HT-29 (cell line): ENCODE results near the gene MAML2. TPM values are rescaled to one million over a fixed set of nuclear protein-coding genes. Genes with fewer than 3 reads are reported as not detected.

Experiments used
- DNase-seq: peaks from one replicate; pipeline ENCODE4 v3.0.0-alpha.2; 2015; ENCODE audit warnings: low spot score
- small RNA-seq: library from RNA; depleted of rRNA; stranded (forward); fragments of <200 nt; gene quantifications from one replicate; pipeline ENCODE3, GENCODE V24; 2014
- total RNA-seq: library from RNA; depleted of rRNA; stranded (reverse); fragments of >200 nt; shearing (Covaris generic); gene quantifications from 2 replicates; pipeline ENCODE4 v1.2.3, GENCODE V29; 2014; rRNA removed

MAML2 gene
- total RNA-seq, 1 experiment from 2014 or later = 5.2 TPM

GRCh38 chr11:95977534-95978174, 365.3 kb downstream of the MAML2 start:
- DNase-seq = peak; percentile 65

GRCh38 chr11:95976550-95976949, 366.4 kb downstream of the MAML2 start:
- DNase-seq = no peak

DNA sequence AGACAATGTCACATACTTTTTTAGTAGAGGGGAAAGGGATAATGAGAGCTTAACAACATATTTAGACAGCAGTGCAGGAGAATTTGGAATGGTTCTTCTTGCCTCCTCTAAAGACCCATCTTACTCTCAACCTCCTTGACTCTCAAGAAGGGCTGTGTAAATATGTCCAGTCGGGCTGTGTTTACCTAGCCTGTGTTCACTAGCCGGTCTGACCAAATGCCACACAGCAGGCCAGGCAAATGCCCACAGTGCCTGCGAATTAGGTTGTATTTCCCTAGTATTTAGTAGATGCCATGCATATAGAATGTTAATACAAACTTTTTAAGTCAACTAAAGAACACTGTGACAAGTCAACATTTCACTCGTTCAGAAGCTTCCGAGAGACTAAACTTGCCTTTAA, 367.7 kb downstream of the MAML2 start:
- DNase-seq = no peak

DNA sequence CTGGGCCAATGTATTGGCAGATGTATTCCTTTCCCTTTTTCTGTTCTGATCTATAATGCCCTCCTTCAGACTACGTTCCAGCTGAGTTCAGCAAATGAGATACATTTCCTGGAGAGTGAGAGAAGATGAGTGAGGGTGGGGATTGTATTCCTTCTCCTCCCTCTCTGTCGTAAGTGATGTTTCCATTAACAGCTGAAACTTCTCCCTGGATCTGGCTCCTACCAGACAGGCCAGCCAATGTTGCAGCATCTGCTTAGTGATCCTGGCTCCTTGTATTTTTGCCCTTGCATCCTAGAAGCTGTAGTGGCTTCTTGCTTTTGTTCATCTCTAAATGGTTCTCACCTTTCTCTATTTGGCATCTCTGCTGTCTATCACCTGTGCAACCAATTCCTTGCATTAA, 370.9 kb downstream of the MAML2 start:
- no peak for DNase-seq

- peak; percentile 42 for DNase-seq
These were observed 374.4 kb downstream of the MAML2 start for GRCh38 chr11:95968585-95968984.

- DNase-seq = no peak
These were observed 378.7 kb downstream of the MAML2 start for GRCh38 chr11:95964281-95964680.

- DNase-seq = no peak
These were observed 381.2 kb downstream of the MAML2 start for GRCh38 chr11:95961758-95962157.

GRCh38 chr11:95950905-95951304, 392.1 kb downstream of the MAML2 start:
- no peak for DNase-seq

GRCh38 chr11:95948637-95949036, 394.4 kb downstream of the MAML2 start:
- no peak for DNase-seq

DNA sequence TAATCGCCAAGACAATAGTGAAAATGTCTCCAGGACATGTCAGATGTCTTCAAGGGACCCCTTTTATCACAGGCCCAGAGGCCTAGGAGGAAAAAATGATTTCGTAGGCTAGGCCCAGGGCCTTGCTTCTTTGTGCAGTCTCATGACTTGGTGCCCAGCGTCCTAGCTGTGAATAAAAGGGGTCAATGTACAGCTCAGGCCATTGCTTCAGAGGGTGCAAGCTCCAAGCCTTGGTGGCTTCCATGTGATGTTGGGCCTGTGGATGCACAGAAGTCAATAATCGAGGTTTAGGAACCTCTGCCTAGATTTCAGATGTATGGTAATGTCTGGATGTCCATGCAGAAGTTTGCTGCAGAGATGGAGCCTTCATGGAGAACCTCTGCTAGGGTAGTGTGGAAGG, 398.4 kb downstream of the MAML2 start:
- no peak for DNase-seq

DNA sequence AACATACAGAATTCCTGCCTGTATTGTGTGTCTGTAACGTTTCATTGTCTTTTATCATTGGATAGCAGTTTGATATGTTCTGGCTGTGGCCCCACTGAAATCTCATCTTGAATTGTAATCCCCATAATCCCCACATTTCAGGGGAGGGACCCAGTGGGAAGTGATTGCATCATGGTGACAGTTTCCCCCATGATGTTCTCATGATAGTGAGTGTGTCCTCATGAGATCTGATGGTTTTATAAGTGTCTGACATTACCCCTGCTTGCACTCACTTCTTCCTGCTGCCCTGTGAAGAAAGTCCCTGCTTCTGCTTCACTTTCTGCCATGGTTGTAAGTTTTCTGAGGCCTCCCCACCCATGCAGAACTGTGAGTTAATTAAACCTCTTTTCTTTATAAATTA, 399.4 kb downstream of the MAML2 start:
- no peak for DNase-seq

DNA sequence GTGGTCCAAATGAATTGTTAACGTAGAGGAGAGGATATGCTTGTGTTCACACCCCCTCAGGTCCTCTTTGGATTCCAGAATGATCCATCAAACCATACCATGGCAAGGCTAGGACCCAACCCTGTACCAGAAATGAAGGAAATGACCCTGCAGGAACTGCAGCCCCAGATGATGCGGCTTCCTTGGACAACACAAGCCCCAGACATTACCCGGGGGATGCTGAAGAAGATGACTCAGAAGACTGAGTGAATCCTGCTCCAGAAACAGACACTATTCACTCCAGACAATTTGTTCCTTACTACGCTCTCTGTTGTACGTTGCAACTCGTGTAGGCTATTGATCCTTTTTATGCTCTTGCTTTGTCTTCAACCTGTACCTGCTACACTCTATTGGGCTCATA, 403.9 kb downstream of the MAML2 start:
- DNase-seq = no peak

DNA sequence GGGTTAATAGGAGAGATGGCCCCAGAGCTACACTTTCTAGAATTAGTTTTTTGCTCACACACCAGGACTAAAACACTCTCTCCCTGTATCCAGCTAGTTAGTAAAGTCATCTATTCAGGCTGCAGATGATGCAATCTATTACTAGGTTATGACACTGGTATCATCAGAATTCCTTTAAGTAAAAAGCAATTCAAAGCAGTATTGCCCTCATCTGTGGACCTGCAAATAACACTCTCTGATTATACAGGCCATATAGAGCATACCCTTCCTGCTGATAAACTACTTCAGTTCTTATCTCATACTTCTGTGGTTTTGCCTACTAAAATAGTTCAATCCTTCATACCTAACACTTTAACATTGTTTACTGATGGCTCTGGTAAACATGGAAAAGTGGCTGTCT, 405.6 kb downstream of the MAML2 start:
- no peak for DNase-seq

DNA sequence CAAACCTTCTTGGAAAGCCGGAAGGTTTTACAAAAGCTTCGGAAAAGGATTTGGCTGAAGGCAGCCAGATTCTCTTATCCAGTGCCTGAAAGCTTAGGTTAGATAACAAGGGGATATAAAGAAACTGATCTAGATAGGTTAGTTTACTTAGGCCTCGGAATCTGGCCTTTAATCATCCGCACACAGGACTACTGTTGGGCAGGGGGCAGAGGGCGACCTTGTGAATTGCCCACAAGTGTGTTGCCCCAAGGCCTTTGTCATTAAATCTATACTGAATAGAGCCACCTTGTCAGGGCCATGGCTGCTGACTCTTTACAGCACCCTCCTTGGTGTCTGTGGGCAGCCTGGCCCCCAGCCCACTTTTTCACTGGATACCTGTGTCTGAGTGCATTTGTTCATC, 409.4 kb downstream of the MAML2 start:
- no peak for DNase-seq

DNA sequence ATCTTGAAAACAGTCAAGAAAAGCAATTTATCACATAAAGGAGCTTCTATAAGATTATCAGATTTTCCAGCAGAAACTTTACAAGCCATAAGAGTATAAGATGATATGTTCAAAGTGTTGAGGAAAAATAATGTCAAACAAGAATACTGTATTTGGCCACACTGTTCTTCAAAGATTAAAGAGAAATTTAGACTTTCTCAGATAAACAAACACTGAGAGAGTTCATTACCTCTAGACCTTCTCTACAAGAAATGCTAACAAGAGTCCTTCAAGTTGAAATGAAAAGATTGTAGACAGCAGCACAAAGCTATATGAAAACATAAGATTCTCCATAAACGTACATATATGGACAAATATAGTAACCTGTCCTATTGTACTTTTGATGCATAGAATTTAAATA, 411.1 kb downstream of the MAML2 start:
- DNase-seq = no peak

DNA sequence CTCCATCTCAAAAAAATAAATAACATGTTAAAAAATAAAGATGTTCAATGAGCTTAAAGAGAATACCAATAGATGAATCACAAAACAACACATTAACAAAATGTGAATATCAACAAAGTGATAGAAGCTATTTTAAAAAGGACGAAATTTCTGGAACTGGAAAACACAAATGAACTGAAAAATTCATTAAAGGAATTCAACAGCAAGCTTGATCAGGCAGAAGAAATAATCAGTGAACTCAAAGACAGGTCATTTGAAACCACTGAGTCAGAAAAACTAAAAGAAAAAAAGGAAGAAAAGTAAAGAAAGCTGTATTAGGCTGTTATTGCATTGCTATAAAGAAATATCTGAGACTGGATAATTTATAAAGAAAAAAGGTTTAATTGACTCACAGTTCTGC, 412.0 kb downstream of the MAML2 start:
- no peak for DNase-seq

- no peak for DNase-seq
These were observed 416.3 kb downstream of the MAML2 start for GRCh38 chr11:95926726-95927125.

Small RNAs within 50 kb of the gene (small RNA-seq; reads per million reads assigned to genes)
- not detected for gene MIR1260B

Other genes with a start within 250 kb of the MAML2 start
- 7.6 and 9.5 TPM in 2 replicates for gene CCDC82, start 46.7 kb upstream of the MAML2 start, total RNA-seq
- 4.5 and 5.1 TPM in 2 replicates for gene JRKL, start 46.8 kb upstream of the MAML2 start, total RNA-seq